RWPE2 (cell line): Measurements from ENCODE around the gene PET100.

ENCODE experiments used
- ATAC-seq: fragments of 200-7000 bp; cut with Tn5 transposase; 3 replicates; pipeline ENCODE4 v1.9.1; 2021; ENCODE audit warnings: low read depth
- DNase-seq: peaks from one replicate; pipeline ENCODE4 v3.0.0-alpha.2; 2020; ENCODE audit warnings: low spot score
- H3K27ac ChIP-seq: fragments of 450-650 bp; 2 replicates; pipeline ENCODE4 v1.5.1; 2017; ENCODE audit warnings: mild to moderate bottlenecking; ENCODE audit not compliant: poor library complexity, severe bottlenecking
- H3K27me3 ChIP-seq: fragments of 250-450 bp; sonication (Bioruptor Pico); 2 replicates; pipeline ENCODE4 v1.5.1; 2021; ENCODE audit warnings: mild to moderate bottlenecking, moderate library complexity; ENCODE audit not compliant: insufficient read depth, poor library complexity, severe bottlenecking
- H3K36me3 ChIP-seq: fragments of 250-450 bp; sonication (Bioruptor Pico); 2 replicates; pipeline ENCODE4 v1.5.1; 2020; ENCODE audit warnings: low read depth, mild to moderate bottlenecking, moderate library complexity
- H3K4me1 ChIP-seq: fragments of 250-450 bp; sonication (Bioruptor Pico); 2 replicates; pipeline ENCODE4 v1.5.1; 2021; ENCODE audit warnings: mild to moderate bottlenecking, moderate library complexity; ENCODE audit not compliant: insufficient read depth, poor library complexity, severe bottlenecking
- H3K4me3 ChIP-seq: fragments of 250-450 bp; sonication (Bioruptor Pico); 2 replicates; pipeline ENCODE4 v1.5.1; 2021; ENCODE audit warnings: mild to moderate bottlenecking, moderate library complexity; ENCODE audit not compliant: severe bottlenecking
- H3K9me3 ChIP-seq: fragments of 250-450 bp; sonication (Bioruptor Pico); 2 replicates; pipeline ENCODE4 v1.5.1; 2021; ENCODE audit warnings: mild to moderate bottlenecking, moderate library complexity; ENCODE audit not compliant: severe bottlenecking
- TF ChIP-seq, protein P1 (sequence below): fragments of 450-650 bp; IDR thresholded peaks from one replicate; pipeline ENCODE4 v1.5.1; 2017; ENCODE audit warnings: mild to moderate bottlenecking, moderate library complexity; ENCODE audit not compliant: poor library complexity, severe bottlenecking

The PET100 gene

DNA sequence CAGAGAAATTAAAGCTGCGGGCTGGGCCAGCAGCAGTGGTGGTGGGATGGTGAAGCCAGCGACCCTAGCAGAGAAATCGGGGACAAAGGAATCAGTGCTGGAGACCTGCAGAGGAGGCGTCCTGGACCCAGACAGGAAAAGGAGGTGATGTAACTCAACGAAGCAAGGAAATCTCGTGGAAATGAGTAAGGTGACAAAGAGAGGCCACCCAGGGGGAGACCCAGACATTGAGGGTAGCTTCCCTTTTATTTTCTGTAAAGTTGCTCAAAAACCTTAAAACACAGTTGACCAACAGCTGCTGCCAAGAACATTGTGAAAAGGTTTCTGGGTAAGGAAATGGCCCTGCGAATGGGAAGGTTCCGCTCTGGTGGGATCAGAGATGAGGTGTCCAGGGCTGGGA, 26.0 kb downstream of the PET100 start:
- Histone ChIP-seq H3K36me3 (no peaks in the 10 kb centered on the region), H3K27ac (no peak overlapping the region), H3K27me3 (no peaks in the 10 kb centered on the region), H3K4me1 (no peaks in the 10 kb centered on the region), H3K9me3 (no peaks in the 10 kb centered on the region), H3K4me3 (no peak overlapping the region)
- TF ChIP-seq, protein P1, sequence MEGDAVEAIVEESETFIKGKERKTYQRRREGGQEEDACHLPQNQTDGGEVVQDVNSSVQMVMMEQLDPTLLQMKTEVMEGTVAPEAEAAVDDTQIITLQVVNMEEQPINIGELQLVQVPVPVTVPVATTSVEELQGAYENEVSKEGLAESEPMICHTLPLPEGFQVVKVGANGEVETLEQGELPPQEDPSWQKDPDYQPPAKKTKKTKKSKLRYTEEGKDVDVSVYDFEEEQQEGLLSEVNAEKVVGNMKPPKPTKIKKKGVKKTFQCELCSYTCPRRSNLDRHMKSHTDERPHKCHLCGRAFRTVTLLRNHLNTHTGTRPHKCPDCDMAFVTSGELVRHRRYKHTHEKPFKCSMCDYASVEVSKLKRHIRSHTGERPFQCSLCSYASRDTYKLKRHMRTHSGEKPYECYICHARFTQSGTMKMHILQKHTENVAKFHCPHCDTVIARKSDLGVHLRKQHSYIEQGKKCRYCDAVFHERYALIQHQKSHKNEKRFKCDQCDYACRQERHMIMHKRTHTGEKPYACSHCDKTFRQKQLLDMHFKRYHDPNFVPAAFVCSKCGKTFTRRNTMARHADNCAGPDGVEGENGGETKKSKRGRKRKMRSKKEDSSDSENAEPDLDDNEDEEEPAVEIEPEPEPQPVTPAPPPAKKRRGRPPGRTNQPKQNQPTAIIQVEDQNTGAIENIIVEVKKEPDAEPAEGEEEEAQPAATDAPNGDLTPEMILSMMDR: no peak
- no peak for DNase-seq
- no peak for ATAC-seq

DNA sequence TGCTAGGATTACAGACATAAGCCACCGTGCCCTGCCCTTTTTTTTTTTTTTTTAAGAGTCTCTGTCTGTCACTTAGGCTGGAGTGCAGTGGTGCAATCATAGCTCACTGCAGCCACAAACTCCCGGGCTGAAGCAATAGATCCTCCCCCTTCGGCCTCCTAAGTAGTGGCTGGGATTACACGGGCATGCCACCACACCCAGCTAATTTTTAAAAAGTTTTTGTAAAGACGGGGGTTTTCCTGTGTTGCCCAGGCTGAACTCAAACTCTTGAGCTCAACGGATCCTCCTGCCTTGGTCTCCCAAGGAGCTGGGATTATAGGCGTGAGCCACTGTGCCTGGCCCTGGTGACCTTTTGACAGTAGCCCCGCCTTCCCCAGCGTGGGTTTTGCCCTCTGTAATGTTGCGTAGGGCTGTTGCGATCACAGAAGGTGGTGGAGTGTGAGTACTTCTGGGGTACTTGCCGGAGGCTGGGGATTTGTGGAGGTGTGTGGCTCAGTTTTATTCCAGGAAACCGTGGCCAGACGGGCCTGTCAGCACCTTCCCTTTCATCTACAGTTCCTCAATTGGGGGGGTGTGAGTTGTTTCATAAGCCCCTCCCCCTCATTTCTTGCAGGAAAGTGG, 27.6 kb downstream of the PET100 start:
- TF ChIP-seq, protein P1: no peak
- Histone ChIP-seq H3K4me1 (no peaks in the 10 kb centered on the region), H3K36me3 (no peaks in the 10 kb centered on the region), H3K4me3 (no peak overlapping the region), H3K27ac (no peak overlapping the region), H3K27me3 (no peaks in the 10 kb centered on the region), H3K9me3 (no peaks in the 10 kb centered on the region)
- no peak for DNase-seq
- ATAC-seq: no peak

DNA sequence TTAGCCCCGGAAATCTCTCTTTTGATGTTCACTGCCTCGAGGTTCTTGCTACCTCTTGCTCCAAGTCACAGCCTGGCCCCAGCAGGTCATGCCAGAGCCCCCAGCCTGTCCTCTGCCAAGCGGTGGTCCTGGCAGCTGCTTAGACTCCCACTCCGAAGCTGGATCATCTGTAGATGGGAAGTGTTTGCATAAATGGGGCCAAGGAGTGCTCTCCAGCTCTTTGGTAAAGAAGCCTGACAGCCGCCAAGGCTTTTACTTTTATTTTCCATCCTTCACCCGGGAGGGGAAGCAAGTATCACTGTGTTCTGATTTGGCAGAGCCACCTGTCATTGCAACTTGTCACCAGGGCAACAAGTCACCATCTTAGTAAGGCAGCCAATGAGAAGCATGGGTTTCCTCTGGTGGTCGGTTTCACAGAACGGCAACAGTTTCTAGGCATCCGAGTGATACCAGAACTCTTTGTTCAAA, 28.7 kb downstream of the PET100 start:
- Histone ChIP-seq H3K36me3 (no peaks in the 10 kb centered on the region), H3K27ac (no peak overlapping the region), H3K27me3 (no peaks in the 10 kb centered on the region), H3K4me3 (no peak overlapping the region), H3K4me1 (no peaks in the 10 kb centered on the region), H3K9me3 (no peaks in the 10 kb centered on the region)
- ATAC-seq: no peak
- TF ChIP-seq, protein P1: no peak
- no peak for DNase-seq

DNA sequence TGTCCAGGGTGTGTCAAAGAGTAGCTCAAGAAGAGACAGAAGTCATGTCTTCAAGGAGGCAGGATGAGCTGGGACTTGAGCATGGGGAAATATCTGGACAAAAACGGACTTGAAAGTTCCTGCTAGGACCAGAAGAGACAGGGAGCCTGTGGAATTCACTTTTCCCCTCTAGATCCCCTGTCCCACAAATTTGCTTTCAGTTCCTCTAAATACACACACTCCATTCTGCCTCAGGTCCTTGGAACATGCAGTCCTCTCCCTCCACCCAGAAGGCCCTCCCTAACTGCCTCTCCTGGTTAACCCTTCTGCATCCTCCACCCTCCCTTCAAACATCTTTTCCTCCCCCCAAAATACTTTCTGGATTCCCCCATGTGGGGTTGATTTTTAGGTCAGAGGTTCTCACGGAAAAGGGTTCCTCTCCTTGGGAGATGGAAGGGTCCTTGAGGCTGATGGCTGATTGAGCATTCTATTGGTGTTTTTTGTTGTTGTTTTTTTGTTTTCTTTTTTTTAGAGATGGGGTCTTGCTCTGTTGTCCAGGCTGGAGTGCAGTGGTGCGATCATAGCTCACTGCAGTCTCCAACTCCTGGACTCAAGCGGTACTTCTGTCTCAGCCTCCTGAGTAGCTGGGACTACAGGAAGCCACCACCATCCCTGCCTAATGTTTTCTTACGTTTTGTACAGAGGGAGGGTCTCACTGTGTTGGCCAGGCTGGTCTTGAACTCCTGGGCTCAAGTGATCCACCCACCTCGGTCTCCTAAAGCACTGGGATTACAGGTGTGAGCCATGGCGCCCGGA, 32.3 kb downstream of the PET100 start:
- H3K36me3 ChIP-seq: no peaks in the 10 kb centered on the region
- H3K27me3 ChIP-seq: no peaks in the 10 kb centered on the region
- H3K4me3 ChIP-seq: no peak overlapping the region
- DNase-seq (no peak), ATAC-seq (no peak)
- H3K9me3 ChIP-seq: no peaks in the 10 kb centered on the region
- no peaks in the 10 kb centered on the region for H3K4me1 ChIP-seq
- TF ChIP-seq, protein P1: no peak
- no peak overlapping the region for H3K27ac ChIP-seq

DNA sequence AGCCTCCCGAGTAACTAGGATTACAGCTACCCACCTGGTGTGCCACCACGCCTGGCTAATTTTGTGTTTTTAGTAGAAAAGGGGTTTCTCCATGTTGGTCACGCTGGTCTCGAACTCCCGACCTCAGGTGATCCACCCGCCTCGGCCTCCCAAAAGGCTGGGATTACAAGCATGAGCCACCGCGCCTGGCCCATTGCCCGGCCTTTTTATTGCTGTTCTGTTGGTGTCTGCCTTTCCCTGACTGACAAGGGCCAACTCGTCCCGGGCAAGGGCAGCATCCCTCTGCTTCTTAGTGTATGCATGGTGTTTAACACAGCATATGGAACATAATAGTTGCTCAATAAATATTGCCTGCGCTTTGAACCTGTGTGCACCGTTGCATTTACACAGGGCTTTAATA, 33.1 kb downstream of the PET100 start:
- H3K4me3 ChIP-seq: no peak overlapping the region
- no peaks in the 10 kb centered on the region for H3K9me3 ChIP-seq
- no peak for DNase-seq
- H3K27ac ChIP-seq: no peak overlapping the region
- no peak for ATAC-seq
- H3K36me3 ChIP-seq: no peaks in the 10 kb centered on the region
- H3K4me1 ChIP-seq: no peaks in the 10 kb centered on the region
- TF ChIP-seq, protein P1: no peak
- H3K27me3 ChIP-seq: no peaks in the 10 kb centered on the region
